Measurements from ENCODE around the gene KRT77.

The KRT77 gene

GRCh38 chr12:52691076-52691840 lies 12.1 kb downstream of the KRT77 start:
- DNase-seq: peak in 1 of 2 experiments; percentile 10

DNA sequence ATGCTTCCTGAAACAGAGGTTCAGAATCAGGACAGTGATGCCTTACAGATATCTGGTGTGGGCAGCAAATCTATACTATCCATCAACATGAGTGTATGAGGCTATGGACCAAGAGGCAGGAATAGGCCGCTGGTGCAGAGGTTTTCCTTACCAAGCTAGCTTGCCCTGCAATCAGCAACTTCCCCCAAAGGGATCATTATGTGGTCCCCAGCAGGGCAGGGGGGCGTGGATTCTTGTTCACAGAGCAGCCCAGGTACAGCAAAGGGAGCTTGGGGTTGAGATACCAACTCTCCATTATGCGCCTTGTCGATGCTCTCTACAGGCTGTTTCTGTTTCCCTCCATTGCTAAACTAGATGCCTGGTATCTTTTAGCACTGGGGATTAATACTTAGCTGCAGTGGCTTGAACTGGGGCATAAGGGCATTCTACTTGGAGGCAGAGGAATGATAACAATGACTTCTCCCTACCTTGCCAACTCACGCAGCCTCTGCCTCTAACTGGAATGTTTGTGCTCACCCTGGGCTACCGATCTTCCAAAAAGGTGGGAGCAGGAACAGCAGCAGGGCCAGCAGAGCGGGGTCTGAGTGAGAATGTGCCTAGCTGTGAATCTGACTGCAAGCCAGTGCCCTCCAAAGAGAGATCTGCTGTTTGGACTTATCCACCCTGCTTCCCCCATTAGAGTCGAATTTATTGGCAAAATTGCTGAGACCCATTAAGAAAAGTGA lies 12.8 kb downstream of the KRT77 start:
- no peak for DNase-seq

GRCh38 chr12:52689936-52690335 lies 13.4 kb downstream of the KRT77 start:
- no peak for DNase-seq

GRCh38 chr12:52689239-52689638 lies 14.1 kb downstream of the KRT77 start:
- DNase-seq: no peak

DNA sequence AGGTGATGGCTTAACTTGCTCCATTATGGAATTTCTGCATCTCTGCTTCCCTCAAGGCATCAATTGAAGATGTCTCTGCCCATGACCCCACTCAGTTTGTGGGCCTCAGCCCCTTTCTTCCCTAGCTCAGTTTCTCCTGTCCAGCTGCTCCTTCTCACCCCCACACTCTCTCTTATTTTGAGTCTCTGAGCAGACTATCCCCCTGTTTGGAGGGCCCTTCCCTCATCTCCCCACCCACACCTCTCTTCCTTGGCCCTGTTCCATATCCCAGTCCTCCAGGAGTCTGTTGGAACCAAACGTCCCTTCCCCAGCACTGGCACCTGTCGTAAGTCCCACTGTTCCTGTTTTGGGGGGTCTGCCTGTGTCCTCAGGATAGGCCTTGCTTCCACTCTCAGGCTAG lies 14.8 kb downstream of the KRT77 start:
- DNase-seq: no peak

DNA sequence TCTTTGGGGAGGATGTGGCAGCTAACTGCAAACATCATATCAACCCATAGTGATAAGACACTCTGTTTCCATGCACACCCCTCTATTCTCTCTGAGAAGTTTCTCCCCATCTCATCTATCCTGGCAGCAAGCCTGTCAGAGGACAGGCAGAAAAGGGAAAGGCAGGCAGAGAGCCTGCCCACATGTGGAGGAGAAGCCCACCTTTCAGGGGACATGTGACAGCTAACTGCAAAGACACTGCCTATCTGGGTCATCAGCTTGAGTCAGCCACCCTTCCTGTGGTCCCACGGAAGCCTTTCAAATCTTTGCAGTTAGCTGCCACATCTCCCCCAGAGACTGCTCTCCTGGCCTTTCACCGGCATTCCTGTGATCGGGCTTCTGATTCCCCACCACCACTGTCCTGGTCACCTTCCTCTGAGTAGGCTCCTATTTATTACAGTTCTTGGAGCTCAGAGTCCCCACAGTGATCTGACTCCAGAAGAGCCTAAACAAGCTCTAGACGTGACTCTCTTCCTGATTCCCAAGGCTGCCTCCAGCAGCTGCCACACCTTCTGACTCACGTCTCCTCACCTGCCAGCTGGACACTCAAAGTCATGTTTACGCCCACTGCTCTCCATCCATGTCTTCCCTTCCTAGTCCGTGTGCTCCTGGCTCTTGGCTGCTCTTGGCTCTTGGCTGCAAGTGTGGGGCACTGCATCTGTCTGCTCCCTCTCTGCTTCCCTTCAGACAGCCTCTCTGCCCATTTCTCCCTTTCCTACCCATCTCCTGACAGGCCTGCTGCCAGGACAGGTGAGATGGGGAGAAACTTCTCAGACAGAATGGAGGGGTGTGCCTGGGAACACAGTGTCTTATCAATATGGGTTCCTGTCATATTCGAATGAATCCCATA lies 15.6 kb downstream of the KRT77 start:
- peak; percentile 17 to 19 for DNase-seq

DNA sequence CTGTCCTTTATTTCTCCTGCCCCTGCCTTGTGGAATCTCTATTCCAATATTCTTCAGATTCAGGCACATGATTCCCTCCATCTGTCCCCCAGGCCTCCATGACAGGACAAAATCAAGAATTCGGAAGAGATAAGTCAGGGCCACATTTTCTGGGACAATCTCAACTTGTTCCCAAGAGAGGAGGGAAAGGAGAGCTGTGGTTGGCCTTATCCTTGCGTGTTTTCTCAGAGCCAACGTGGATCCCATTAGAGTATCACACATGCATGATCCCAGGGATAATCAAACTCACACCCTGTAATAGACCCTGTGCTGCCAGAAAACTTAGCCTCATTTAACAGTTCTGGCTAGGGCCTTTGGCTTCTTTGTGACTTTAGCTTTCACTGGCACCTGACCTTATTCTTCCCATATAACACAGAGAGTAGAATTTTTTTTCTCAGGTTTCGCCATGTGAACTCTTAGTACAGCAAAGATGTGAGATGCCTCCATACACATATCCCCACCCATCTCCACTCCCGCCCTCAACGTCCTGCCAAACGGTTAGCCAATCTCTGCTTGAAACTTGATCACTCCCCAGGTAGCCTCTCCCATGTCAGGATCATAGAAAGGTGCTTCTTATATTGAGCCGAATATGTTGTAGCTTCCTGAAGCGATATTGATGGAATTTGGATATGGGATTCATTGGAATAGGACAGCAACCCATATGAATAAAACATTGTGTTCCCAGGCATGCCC lies 16.4 kb downstream of the KRT77 start:
- DNase-seq: no peak

GRCh38 chr12:52686063-52686462 lies 17.3 kb downstream of the KRT77 start:
- no peak for DNase-seq

DNA sequence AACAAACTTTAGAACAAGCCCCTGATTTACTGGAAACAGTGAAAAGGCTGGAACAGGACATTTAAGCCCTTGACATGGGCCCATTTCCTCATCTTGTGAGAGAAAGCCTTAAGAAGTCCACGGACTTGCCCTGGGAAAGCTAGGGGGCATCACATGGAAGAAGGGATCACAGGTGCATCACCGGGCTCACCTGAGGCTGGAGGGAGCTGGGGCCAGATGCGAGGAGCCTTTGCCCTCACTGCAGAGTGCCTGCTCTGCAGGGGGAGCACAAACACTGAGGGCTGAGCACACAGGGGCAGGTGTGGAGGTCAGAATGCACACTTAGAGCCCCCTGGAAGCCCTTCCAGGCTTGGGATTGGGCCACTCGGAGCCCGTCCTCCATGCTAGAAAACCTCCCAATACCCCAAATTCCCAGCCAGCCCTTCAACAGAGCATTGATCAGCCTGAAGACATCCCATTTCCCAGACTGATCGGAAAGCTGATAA lies 17.9 kb downstream of the KRT77 start:
- no peak for DNase-seq

DNA sequence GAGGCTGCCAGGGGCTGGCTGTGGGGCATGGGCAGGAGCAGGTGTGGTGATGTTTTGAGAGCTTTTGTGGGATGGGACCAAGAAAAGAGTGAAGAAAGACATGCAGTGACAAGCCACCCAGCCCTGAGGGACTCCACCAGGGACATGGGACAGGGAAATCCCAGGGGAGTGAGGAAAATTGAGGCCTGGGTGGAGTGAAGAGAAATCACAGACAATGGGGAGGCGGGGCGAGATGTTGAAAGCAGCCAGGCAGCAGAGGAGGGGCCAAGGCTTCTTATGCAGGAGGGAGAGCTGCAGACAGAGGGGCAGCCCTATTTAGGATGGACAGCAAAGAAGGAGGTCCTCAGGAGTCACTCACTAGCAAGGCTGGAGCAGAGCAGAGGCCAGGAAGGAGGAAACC lies 18.9 kb downstream of the KRT77 start:
- no peak for DNase-seq

GRCh38 chr12:52683575-52684300 lies 19.6 kb downstream of the KRT77 start:
- DNase-seq: no peak

- DNase-seq: no peak
Measured at GRCh38 chr12:52682938-52683574, 20.3 kb downstream of the KRT77 start.

DNA sequence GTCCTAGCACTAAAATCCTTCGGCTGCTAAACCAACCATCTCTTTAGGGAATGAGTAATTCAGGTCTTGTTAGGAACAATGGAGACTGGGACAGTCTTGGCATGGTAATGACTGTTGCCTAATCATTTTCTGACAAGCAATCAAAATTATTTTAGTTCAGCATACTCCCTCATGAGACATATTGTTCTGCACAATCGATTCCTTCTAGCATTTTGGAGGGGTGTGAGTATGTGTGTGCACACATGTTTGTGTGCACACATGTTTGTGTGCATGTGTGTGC lies 21.0 kb downstream of the KRT77 start:
- no peak for DNase-seq

DNA sequence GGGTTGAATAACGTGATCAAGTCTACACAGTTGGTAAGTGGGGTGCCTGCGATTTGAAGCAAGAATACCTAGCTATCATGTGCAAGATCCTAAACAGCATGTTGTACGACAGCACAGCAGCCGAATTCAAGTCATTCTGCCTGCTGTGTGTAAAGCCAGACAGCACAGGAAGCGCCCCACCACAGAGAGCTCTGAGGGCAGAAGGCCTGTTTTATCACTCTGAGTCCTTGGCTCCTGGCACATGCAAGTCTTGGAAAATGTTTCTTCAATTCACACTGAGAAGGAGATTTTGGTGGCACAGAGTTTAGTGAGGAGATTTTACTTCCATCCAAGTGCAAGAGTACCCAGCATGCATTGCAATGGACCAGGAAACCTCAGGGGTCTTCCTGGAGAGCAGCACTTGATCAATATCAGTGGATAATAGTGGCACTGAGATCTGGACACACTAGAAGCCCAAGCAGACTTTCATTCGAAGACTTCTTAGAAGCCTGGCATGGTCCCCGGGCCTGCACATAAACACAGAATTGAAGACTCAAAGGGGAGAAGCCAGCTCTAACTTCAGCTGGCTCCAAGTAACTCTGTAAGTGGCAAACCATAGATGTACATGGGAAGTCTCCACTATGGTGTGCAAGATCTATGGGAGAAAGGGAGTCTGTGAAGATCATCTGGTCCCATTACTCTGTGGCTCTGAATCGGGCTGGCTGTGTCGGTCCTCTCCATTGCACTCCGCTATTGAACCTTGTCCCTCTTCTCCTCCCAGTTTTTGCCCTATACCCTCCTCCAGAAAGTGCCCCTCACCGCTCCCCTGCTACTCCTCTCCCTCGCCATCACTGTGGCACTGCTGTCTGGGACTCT lies 21.6 kb downstream of the KRT77 start:
- no peak for DNase-seq

- no peak for DNase-seq
Measured at GRCh38 chr12:52680363-52680762, 23.0 kb downstream of the KRT77 start, which contains the start of gene KRT1. TSS of gene KRT1 (minus strand) at chr12:52680407. CDS start at chr12:52680348, 59 bp downstream.

DNA sequence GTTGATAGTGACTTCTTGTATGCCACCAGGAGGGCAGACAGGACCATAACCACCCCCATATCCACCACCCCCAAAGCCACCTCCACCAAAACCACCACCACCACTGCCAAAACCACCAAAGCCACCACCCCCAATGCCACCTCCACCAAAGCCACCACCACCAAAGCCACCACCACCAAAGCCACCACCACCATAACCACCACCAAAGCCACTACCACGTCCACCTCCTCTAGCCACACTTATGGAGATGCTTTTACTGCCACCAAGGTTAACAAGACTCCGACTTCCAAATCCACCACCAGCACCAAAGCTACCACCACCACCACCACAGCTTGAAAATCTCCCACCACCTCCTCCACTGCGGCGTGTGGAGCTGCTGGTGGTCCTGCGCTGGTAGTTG lies 23.4 kb downstream of the KRT77 start:
- DNase-seq: no peak

- no peak for DNase-seq
Measured at GRCh38 chr12:52677671-52678070, 25.7 kb downstream of the KRT77 start.

GRCh38 chr12:52677126-52677525 lies 26.2 kb downstream of the KRT77 start:
- DNase-seq: no peak

DNA sequence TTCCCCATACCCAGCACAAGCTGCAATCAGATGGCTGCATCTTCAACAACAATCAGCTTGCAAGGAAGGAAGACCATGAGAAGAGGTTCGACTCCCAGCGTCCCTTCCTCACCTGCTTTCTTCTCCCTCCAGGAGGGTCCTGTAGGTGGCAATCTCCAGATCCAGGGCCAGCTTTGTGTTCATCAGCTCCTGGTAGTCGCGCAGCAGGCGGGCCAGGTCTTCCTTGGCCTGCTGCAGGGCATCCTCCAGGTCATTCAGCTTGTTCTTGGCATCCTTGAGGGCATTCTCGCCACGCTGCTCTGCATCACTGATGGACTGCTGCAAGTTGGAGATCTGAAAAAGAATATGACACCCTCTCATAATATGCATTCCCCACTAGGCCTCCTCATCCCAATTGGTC lies 27.2 kb downstream of the KRT77 start:
- DNase-seq: no peak

GRCh38 chr12:52675301-52675701 lies 28.0 kb downstream of the KRT77 start:
- no peak for DNase-seq

DNA sequence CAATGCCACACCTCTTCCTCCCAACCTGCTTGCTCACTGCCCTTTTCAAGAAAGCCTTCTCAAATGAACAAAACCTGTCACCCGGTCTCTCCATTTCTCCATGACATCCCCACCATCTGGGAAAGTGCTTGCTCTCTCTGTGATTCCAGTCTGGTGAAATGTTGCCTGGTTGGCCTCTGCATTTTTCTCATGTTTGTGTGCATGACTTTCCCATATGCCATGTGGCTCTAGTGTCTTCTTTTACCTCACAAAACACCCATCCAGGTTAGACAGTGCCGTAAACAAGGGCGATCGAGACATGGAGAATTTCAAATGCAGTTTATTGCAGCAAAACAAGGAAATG lies 28.9 kb downstream of the KRT77 start:
- no peak for DNase-seq

Data from NCI-H187 (cell line).